NCI-H1048 (cell line): Measurements from ENCODE around the gene NTMT1.
A peak's percentile ranks its signal among the peaks of the same experiment; 100 is the strongest.

Source experiments
- DNase-seq: peaks from one replicate; lab custom pipeline; 2025; lab: John Stamatoyannopoulos, UW

NTMT1 gene

DNA sequence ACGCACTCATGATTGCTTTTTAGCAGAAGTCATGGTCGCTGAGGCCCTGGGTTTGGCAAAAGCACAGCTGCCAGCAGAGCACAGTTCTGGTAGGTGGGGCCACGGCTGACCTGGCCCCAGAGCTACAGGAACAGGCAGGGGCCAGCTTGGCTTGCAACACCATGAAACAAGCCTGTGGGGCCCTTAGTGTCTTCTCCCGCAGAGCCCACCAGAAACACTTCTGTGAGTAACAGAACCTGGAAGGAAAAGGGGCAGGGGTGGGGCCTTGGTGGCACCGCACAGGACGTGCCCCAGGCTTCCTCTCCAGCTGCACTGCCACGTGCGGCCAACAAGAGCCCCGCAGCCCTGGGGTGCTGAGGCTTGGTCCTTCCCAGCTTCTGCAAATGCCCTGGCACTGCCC lies 11.1 kb downstream of the NTMT1 start:
- DNase-seq, result no peak

DNA sequence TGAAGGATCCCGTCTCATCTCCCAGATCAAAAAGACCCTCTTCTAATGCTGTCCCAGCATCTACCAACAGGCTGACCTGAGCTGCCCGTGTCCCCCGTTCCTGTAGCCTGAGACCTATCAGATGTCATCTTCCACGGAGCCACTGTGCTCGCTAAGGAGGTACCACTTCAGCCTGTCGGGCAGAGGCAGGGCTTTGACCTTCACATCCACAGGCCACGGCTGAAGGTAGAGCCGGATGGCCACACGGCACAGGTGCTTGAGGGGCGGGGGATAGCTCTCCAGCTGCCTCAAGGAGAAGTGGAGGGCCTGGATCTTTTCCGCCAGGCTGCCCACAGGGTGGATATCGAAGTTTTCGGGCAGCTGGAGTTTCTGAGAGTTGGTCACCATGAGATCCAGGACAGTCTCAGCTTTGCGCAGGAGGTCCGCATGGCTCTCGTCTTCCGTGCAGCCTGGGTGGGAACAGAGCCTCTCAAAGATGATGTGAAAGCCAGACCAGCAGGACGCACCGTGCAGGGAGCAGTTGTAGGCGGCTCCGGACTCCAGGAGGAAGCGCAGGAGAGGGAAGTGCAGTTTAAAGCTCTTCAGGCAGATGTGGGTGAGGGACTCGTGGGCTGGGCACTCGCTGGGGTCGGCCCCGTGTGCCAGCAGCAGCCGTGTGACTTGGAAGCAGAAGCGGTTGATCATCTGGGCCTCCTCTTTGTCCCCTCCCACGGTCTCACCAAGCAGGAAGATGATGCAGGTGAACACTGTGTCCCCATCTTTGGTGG lies 11.9 kb downstream of the NTMT1 start:
- DNase-seq, result no peak

DNA sequence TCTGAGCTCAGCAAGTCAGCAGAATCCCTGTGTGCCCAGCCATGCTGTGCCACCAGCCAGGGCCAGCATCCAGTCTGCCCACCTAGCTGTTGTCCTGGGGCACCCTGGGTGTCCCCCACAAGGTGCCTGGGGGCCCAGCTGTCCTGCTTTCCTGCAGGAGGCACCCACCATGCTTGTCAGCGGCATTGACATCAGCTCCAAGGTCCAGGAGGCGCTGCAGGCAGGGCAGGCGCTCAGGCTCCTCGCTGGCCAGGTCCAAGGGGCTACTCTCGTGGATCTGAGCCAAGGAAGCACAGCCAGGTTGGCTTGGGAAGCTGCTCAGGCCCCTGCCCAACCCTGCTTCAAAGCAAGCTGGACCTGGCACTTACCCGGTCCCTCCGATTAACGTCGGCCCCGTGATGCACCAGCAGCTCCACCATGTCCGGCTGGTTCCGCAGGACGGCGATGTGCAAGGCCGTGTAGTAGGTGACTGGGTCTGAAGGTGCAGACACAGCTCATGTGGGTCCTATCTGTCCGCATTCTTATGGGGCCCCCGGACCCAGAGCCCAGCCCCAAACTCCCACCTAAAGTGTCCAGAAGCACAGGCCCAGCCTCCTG lies 13.2 kb downstream of the NTMT1 start:
- no peak for DNase-seq

DNA sequence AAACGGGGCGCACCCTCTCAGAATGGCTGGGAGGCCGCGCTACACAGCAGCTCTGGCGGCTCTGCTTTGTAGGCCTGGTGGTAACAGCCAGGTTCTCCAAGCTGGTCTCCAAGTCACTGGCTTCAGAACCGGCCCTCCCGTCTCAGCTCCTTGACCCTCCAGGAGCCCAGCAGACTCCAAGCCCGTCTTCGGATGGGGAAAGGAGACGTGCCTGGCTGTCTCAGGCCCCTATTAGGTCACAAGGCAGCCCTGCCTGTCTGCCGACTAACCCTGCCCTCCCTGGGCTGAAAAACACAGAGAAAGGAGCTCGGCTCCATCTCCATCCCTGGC lies 13.8 kb downstream of the NTMT1 start:
- DNase-seq, result no peak

DNA sequence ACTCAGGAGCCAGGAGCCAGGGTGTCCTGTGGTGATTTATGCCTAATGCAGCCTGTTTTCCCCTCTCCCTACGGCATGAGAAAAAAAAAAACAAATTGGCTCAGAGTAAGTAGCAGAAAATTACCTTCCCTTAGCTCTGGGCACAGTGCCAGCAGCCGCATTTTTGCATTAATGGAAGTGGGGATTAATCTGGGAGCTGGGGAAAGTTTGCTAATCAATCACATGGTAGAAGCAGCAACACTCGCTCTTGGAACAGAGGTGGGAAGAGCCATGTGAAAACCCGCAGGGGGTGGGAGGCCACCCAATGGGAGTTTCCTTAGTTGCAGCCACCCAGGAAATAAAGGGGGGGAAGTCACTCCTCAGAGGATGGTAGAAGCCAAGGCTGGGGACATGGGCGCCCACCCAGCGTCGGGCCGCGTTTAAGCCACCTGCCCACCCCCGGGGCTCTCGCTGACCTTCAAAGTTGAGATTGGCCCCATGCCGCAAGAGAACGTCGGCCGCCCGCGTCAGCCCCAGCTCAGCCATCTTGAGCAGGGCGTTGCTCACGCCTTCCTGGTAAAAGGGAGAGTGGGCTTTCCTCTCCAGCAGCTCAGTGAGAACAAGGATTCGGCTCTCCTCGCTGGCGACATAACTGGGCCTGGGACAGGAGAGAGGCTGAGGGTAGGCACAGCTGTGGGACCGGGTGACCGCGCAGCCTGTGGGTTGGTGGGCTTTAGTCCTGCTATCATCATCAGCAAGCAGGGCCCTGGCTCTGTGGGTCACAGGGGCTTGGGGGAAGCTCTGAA lies 14.3 kb downstream of the NTMT1 start:
- DNase-seq, result peak; percentile 95

DNA sequence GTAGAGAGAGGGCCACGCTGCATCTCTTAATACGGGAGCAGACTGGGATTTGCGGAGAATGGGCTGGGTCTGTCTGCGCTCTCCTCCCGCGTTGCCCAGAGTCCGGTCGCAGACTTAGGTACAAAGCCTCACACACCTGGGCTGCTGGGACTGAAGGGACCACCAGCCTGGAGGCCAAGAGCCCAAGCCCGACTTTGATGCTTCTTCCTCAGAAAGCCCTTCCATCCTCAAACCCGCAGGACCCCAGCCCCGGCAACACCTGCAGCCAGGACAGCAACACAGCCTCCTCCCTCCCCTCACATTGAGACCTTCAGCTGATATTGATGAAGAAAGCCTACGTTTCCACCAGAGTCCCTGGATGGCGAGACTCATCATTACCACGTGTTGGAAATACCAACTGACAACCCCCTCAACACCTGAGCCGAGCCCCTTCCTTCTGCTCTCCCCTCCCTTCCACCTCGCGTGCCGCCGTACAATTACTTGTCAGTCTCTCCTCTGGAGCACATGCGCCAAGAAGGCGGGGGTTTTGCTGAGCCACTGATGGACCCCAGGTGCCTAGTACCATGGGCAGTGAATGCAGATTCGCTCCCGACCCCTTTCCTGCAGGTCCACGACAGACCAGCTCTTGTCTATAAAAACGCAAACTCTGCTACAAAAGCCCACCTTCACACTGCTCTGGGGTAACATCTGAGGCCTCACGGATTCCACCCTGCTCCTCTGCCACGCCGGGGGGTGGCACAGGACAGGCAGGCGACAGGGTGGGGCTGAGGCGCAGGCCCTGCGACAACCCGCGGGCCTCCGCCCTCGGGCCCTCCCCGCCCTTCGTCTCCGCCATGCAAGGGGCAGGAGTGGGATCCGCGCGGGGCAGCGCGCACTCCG lies 15.1 kb downstream of the NTMT1 start:
- DNase-seq, result no peak

DNA sequence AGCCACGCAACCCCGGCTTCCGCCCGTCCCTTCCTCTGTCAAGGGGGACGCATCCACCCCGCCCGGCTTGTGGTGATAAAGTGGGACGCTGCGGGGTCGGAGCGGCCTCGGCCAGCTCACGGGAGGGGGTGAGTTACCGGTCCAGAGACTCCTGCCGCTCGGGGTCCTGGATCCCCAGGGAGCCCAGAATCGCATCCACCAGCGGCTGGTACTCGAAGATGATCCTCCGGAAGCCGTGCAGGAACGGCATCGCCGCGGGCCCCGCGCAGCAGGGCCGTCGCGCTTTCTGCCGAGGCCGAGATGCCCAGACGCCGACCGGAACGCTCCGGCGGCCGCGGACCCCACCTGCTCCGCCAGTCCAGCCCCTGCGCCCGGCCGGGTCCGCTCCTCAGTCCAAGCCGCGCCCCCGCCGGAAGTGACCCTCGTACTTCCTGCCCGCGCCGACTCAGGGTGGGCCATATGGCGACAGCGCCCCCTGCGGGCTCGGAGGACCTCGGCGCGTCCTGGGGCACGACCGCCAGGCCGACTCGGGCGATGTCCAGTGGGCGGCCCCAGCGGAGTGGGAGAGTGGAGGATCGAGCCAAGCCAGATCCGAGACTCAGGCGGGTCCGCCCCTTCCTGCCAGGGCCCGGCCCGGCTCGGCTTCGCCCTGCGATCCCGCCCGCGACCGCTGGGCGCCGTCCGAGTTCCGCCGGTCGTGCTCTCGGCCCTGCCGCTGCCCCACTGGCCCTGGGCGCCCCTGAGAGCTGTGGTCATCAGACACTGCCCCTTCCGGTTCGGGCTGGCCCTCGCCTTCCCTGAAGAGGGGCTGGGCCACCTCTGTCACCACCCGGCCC lies 16.0 kb downstream of the NTMT1 start, which contains the start of gene ASB6:
Gene ASB6 (minus strand): TSS at position 402 of the 836 bp plus-strand sequence. CDS start 152 bp downstream, at position 250.
- peak; percentile 86 for DNase-seq

DNA sequence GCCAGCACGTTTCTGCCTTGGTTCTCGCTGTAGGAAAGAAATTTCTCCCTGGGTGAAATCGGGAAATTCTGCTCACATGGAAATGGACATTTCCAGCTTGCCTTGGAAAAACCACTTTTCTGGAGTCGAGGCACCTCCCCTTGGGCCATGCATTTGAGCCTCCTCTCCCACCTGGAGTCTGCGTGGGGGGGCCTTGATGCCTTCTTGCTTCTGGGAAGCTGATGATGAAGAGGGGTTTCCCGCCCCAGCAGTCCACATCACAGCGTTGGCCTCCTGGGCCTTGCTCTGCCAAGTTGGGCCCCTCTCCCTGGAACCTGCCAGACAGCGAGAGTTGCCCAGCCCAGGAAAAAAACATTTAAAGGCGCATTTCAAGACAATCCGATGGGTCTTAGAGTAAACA lies 17.7 kb downstream of the NTMT1 start:
- no peak for DNase-seq

DNA sequence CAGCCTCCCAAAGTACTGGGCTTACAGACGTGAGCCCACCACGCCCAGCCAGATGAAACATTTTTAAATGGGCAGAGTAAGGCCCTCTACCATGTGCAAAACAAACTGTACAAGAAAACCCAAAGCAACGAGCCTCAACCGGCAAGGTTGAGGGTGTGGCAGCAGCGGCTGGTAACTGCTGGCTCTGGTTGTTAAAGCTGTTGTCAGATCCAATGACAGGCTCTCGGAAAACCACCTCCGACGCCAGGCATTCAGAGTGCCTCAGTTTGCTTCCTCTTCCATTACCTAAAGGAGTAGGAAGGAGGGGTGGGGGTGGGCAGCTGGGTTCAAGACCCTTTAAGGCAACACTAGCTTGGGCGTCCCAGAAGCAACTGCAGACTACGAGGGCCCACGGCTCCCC lies 18.4 kb downstream of the NTMT1 start:
- DNase-seq, result no peak

DNA sequence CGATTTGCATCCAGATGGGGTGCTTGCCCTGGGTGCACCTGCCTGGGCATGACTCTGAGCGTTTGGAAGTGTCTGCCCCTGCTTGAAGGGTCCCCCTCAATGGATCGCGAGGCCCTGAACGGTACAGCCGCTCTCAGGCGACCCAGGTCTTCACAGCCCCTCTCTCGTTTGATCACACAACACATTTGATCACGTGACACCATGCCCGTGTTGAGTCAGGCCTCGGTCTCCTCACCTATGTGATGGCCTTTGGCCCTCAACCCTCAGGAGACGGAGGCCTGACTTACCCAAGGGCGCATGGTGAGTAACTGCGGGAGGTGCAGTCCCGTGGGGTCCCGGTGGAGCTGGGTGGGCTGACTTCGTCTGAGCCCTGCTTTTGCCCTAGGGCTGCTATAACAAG lies 18.9 kb downstream of the NTMT1 start:
- DNase-seq, result no peak

DNA sequence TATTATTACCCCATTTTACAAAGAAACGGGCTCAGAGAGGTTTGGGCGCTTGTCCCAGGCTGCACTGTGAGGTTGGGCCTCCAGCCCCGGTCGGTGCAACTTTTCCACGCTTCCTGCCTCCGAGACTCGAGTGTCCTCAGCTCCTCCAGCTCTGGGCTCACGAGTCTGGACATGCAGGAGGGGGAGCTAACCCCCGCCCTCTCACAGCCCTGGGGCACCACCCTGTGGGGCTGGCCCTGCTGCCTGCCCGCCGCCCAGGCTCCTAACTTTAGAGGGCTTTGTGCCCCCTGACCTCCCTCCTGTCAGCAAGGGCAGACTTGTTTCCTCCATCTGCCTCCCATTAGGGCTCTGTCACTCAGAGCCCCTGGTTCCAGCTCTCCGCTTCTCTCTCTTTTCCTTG lies 20.3 kb downstream of the NTMT1 start:
- no peak for DNase-seq

DNA sequence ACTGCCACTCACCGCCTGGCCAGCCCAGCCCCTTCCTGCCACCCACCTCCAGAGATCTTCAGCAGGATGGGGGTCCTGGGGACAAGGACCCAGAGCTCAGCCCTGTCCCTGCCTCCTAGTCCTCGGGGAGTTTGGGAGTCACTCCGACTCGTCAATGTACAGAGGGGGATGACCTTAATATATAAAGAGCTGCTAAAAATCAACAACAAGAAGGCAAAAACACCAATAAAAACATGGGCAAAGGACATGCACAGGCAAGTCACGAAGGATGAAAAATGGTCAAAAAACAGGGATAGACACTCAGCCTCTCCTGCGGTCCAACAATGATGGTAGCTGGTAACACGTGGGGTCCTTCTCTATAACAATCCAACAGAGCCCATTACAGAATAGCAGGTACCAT lies 20.7 kb downstream of the NTMT1 start:
- no peak for DNase-seq

DNA sequence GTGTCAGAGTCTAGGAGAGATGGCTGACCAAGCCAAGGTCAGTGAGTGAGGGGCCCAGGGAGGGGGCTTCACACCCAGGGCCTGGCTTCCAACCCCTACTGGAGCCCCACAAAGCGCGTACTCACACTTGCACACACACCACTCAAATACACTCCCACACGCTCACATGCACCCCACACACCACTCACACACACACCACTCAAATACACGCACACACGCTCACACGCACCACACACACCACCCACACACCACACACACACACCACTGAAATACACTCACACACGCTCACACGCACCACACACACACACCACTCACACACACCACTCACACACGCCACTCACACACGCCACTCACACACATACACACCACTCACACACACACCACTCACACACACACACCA lies 21.7 kb downstream of the NTMT1 start:
- no peak for DNase-seq

DNA sequence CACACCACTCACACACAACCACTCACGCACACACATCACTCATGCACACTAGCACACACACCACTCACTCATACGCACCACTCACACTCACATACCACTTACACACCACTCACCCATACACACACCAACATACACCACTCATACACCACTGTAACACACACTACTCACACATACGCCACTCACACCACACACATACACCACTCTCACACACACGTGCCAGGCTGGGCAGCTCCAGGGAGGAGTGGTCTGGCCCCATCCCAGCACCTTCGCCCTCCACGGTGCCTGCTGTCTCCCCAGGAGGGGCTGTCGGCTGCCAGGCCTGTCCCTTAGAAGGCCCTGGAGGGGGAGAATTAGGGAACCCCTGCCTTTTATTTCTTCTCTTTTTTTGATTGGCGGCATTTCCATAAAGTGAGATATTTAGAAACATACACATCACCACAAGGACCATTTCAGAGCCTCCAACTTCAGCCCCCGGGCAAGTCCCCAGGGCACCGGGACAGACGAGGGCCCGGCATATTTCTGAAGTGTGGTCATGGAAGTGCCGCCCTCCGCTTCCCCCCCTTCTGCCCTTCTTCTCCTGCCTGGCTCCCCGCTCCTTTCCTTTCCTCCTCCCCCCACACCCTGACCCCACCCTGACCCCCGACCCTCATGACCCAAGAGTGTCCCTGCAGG lies 22.3 kb downstream of the NTMT1 start:
- DNase-seq, result no peak

DNA sequence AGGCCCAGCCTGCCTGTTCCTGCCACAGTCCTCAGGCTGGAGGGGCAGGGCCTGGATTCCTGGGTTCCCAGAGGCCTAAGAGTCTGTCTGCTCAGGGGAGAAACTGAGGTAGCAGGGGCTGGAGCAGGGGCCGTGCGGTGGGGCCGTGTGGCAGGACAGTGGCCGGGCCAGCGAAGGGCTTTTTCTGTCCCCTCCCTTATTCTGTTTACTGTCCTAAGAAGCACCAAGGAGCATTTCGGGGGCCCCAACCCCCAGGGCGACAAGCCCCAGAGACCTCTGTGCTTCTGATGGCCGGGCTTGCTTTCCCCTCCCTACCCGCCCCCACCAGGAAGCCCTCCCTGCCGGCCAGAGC lies 22.8 kb downstream of the NTMT1 start:
- no peak for DNase-seq

DNA sequence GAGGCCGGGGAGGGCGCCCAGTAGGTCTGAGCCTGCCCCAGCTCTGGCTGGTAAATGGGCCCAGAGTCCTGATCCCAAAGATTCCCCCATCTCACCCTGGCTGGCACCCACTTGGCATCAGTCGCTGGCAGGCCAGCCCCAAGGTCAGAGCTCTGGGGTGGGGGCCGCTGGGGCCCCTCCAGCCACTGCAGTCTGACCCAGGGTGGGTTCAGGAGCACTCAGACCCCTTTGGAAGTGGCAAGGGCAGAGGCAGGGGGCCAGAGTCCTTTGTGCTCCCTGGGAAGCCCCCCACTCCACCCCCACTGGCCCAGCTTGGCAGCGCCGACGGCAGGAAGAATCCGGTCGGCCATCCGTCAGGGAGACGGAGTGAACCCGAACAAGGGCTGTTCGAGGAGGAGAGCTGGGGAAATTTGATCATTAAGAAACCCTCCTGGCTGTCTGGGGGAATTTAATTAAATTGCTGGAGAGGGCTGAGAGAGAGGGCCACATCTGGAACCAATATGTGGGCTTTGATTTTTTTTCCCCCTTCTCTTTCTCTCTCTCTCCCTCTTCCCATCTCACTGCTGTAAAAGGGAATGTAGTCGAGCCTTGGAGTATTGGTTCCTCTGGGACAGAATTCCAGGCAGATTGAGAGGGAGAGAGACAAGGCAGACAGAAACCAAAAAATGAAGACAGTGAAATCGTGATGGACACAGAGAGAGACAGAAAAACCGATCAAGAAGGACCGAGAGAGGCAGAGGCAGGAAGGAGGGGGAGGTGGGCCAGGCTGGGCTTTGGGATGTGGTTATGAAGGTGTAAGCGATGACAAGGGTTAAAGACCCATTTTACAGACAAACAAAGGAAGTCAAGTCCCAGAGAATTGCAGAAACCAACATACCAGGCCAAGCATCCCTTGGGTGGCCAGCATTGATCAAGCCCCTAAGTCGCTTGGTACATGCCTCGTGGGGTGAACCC lies 24.0 kb downstream of the NTMT1 start:
- no peak for DNase-seq

DNA sequence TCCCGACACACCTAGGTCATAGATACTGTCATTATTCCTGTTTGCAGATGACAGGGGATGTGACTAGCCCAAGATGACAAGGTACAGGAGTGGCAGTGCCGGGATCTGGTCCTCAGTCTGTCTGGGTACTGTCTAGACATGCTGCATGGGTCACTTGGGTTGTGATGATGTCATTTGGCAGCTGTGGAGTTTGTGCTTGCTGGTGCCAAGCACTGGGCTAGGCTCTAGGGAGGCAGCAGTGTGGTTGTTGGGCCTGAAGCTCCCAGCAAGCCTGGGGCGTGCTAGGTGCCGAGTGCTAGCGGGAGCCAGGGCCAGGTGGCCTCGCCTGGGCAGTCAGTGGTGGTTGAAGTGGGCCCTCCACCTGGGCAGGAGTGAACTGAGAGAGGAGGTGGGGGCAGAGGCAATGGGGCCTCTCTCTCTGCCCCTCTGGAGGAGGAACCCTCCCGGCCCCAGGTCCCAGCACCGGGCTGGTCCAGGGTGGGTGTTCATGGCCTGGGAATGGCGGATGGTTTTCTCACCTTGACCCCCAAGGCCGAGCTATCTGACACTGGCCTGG lies 24.8 kb downstream of the NTMT1 start:
- no peak for DNase-seq

DNA sequence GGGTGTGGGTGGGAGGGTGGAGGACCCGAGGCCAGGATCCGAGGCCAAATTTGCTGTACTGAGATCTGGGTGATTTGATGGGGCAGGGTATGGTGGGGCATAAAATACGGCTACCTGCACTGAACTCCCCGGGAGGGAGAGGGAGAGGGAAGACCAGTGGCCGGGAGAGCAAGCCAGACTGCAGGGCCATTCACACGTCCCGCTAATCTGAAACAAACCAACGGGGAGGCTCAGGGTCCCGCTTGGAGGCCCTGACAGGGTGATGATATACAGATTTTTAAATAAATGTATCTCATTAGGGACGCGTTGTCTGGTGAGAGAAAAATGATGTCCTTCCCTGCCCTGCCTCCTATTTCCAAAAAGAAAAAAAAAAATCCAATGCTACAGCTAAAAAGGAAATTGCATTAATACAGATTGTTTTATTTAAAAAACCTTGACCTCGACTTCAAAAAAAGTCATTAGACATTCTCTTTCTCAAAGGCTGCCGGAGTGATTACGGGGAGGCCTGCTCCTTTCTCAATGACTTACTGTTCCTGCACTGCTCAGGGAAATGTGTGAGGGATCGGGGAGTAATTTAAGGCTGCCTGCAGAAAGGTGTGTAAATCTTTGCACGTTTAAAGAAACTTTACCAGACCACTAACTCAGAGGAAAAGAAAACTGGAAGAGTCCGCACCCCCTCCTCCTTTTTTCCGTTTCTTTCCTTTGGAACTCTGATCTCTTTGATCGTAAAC lies 28.0 kb downstream of the NTMT1 start:
- DNase-seq, result no peak
